BE2C (cell line): ENCODE measurements around the gene C3.
"Not testable (repeated sequence)": the region's sequence is repeated elsewhere in the genome, so short reads cannot be mapped to it uniquely, and the experiment has no call there.

Experiments used
- DNase-seq: peaks from one replicate; pipeline ENCODE4 v3.0.0-alpha.2; 2020
- H3K27me3 ChIP-seq: fragments of 250-450 bp; sonication (Bioruptor Pico); 2 replicates; pipeline ENCODE4 v1.5.1; 2020; ENCODE audit warnings: mild to moderate bottlenecking
- H3K36me3 ChIP-seq: fragments of 250-450 bp; sonication (Bioruptor Pico); 2 replicates; pipeline ENCODE4 v1.5.1; 2020; ENCODE audit warnings: mild to moderate bottlenecking
- H3K4me1 ChIP-seq: fragments of 250-450 bp; sonication (Bioruptor Pico); 2 replicates; pipeline ENCODE4 v1.5.1; 2020
- H3K4me3 ChIP-seq: 2 replicates; pipeline ENCODE4 v1.5.1; 2011; ENCODE audit warnings: low read depth, low read length
- H3K9me3 ChIP-seq: fragments of 250-450 bp; sonication (Bioruptor Pico); 2 replicates; pipeline ENCODE4 v1.5.1; 2020
- TF ChIP-seq, protein P1 (sequence below): IDR thresholded peaks from 2 replicates; pipeline ENCODE4 v1.5.1; 2012; ENCODE audit warnings: mild to moderate bottlenecking, low read depth, low read length

C3 gene

DNA sequence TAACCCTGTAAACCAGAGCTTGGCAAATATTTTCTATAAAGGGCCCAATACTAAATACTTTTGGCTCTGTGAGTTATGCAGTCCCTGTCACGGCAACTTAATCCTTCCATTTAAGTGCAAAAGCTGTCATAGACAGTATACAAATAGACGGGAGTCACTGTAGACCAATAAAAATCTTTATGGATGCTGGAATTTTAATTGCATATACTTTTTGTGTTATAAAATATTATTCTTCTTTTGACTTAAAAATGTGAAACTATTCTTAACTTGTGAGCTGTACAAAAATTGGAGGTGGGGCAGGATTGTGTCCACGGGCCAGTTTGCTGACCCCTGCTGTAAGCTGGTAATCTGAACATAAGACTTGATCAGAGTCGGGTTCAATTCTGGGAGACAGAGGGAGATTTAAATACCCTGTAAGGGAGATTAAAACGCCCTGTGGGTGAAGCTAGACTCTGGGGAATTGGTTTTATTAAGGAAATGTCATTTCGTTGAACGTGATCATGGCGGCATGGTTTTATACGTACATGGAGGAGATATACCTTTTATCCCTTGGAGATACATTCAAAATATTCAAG is 72.2 kb downstream of the C3 start:
- no peak overlapping the region for H3K4me3 ChIP-seq
- no peaks in the 10 kb centered on the region; the same call in 1 of the 2 replicates for H3K27me3 ChIP-seq
- no peaks in the 10 kb centered on the region for H3K36me3 ChIP-seq
- H3K4me1 ChIP-seq: no peaks in the 10 kb centered on the region
- no peaks in the 10 kb centered on the region for H3K9me3 ChIP-seq
- TF ChIP-seq, protein P1, sequence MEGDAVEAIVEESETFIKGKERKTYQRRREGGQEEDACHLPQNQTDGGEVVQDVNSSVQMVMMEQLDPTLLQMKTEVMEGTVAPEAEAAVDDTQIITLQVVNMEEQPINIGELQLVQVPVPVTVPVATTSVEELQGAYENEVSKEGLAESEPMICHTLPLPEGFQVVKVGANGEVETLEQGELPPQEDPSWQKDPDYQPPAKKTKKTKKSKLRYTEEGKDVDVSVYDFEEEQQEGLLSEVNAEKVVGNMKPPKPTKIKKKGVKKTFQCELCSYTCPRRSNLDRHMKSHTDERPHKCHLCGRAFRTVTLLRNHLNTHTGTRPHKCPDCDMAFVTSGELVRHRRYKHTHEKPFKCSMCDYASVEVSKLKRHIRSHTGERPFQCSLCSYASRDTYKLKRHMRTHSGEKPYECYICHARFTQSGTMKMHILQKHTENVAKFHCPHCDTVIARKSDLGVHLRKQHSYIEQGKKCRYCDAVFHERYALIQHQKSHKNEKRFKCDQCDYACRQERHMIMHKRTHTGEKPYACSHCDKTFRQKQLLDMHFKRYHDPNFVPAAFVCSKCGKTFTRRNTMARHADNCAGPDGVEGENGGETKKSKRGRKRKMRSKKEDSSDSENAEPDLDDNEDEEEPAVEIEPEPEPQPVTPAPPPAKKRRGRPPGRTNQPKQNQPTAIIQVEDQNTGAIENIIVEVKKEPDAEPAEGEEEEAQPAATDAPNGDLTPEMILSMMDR: no peak
- no peak for DNase-seq

DNA sequence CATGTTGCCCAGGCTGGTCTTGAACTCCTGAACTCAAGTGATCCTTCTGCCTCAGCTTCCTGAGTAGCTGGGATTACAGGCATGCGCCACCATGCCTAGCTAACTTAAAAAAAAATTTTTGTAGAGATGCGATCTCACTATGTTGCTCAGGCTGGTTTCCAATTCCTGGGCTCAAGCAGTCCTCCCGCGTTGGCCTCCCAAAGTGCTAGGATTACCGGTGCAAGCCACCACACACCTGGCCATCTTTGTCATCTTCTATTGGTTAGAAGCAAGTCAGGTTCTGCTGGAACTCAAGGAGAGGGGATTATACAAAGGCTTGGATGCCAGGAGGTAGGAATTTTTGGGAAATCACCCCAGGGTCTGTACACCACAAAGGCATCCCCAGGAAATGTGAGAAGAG is 75.7 kb downstream of the C3 start:
- no peaks in the 10 kb centered on the region for H3K9me3 ChIP-seq
- no peak overlapping the region for H3K4me3 ChIP-seq
- no peaks in the 10 kb centered on the region for H3K4me1 ChIP-seq
- no peaks in the 10 kb centered on the region; the same call in 1 of the 2 replicates for H3K27me3 ChIP-seq
- no peaks in the 10 kb centered on the region for H3K36me3 ChIP-seq
- TF ChIP-seq, protein P1: no peak
- DNase-seq: no peak

DNA sequence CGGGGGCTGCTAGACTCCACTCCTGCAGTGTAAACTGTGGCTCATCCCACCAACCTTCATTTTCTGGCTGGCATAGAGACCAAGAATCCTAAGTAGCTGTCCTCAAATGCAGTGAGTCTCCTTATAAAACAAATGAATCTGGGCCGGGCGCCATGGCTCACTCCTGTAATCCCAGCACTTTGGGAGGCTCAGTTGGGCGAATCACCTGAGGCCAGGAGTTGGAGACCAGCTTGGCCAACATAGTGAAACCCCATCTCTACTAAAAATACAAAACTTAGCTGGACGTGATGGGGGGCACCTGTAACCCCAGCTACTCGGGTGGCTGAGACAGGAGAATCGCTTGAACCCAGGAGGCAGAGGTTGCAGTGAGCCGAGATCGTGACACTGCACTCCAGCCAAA is 80.1 kb downstream of the C3 start:
- H3K9me3 ChIP-seq, H3K4me3 ChIP-seq, H3K4me1 ChIP-seq, H3K27me3 ChIP-seq, H3K36me3 ChIP-seq, DNase-seq: not testable (repeated sequence)

DNA sequence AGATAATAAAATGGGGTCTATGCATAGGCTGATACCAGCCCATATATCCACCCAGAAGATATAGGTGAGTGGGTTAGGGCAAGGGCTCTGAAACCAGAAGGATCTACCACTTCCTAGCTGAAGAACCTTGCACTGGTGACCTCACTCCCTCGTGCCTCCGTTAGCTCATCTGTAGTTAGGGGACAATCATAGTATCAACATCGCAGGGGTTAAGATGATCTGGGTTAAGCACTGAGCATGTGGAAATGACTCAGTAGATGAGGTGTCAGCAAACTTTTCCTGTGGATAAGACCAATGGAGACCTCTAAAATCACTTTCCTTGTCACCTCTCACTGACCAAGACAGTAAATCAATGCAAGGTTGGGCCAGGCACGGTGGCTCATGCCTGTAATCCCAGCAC is 81.0 kb downstream of the C3 start:
- TF ChIP-seq, protein P1: no peak
- no peak for DNase-seq
- H3K9me3 ChIP-seq: no peaks in the 10 kb centered on the region
- no peak overlapping the region for H3K4me3 ChIP-seq
- no peaks in the 10 kb centered on the region for H3K4me1 ChIP-seq
- H3K36me3 ChIP-seq: no peaks in the 10 kb centered on the region
- H3K27me3 ChIP-seq: no peaks in the 10 kb centered on the region

DNA sequence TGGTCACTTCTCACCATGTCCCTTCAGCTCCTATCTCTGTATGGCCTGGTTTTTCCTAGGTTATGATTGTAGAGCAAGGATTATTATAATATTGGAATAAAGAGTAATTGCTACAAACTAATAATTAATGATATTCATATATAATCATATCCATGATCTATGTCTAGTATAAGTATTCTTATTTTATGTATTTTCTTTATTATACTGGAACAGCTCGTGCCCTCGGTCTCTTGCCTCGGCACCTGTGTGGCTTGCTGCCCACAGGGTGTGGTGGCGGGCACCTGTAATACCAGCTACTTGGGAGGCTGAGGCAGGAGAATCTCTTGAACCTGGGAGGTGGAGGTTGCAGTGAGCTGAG is 87.0 kb downstream of the C3 start:
- not testable (repeated sequence) for H3K4me1 ChIP-seq, H3K9me3 ChIP-seq, H3K36me3 ChIP-seq, H3K4me3 ChIP-seq, DNase-seq, H3K27me3 ChIP-seq

DNA sequence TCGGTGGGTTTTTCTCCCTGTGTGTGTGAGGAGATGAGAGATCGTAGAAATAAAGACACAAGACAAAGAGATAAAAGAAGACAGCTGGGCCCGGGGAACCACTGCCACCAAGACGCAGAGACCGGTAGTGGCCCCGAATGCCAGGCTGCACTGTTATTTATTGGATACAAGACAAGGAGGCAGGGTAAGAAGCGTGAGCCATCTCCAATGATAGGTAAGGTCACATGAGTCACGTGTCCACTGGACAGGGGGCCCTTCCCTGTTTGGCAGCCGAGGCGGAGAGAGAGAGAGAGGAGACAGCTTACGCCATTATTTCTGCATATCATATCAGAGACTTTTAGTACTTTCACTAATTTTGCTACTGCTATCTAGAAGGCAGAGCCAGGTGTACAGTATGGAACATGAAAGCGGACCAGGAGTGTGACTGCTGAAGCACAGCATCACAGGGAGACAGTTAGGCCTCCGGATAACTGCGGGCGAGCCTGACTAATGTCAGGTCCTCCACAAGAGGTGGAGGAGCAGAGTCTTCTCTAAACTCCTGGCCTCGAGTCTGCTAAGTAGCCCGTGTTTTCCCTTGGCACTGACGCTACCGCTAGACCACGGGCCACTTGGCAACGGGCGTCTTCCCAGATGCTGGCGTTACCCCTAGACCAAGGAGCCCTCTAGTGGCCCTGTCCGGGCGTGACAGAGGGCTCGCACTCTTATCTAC is 87.5 kb downstream of the C3 start:
- TF ChIP-seq, protein P1: peak; percentile 60
- H3K27me3 ChIP-seq, H3K36me3 ChIP-seq, H3K4me3 ChIP-seq, H3K4me1 ChIP-seq, H3K9me3 ChIP-seq: not testable (repeated sequence)
- DNase-seq: peak; percentile 65

DNA sequence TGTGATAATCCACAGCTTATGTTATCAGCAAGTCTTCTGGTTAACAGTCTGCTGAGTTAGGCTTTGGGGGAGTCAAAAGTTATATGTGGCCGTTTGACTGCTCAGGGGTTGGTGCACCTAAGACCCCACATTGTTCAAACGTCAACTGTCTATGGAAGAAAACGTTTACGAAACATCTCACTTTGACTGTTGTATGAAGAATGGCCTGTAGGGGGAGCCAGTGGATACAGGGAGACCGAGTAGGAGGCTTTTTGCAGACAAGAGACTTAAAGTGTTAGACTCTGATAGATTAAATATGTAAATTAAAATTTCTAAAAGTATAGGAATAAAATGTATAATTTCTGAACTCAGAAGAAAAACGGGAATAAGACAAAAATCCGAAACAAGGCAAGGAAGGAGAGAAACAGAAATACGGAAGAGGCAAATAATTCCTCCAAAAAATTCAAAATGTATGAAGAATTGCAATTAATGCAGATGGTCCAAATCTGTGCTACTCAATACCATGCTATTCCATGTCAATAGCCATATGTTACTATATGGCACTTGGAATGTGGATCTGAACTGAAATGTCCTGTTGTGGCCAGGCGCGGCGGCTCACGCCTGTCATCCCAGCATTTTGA is 88.3 kb downstream of the C3 start:
- Histone ChIP-seq H3K4me3 (no peak overlapping the region), H3K36me3 (no peaks in the 10 kb centered on the region), H3K27me3 (no peaks in the 10 kb centered on the region), H3K9me3 (no peaks in the 10 kb centered on the region), H3K4me1 (no peaks in the 10 kb centered on the region)
- peak; percentile 69 for DNase-seq
- TF ChIP-seq, protein P1: peak; percentile 92
